GM13977 (cell line): Measurements from ENCODE around the gene C11orf91.

Experiments used
- DNase-seq: peaks from one replicate; pipeline ENCODE4 v3.0.0; 2012; ENCODE audit warnings: low spot score
- CTCF ChIP-seq: IDR thresholded peaks from 2 replicates; pipeline ENCODE4 v1.5.1; 2012; ENCODE audit warnings: mild to moderate bottlenecking, control low read depth; ENCODE audit not compliant: insufficient read depth; ENCODE audit errors: extremely low read depth, missing control alignments
- in situ Hi-C: fragments of 300-500 bp; cut with MboI; formaldehyde crosslinking; loops from one replicate; pipeline ENCODE4 v1.12.0; 2022; ENCODE audit warnings: low sequenced_read_pairs, low pct_unique_long_range_greater_than_20kb, mixed read lengths, inconsistent platforms; ENCODE audit not compliant: unreplicated experiment

The C11orf91 gene

DNA sequence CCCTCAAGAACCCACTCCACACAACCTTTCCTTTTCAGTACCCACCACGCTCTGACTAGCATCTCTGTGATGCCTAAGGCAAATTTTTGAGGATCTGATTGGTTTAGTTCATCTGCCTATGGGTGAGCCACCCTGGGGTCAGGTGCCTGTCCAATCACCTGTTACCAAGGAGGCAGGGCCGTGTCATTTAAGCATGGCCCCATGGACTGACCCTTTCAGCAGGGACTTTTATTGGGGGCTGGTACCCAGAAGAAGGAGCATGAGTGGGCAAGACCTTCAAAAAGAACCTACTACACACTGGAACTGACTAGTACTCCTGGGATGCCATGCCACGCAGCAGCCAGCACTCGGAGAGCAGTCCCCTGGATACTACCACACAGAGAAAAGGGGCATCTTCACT, 28.4 kb downstream of the C11orf91 start:
- DNase-seq, result no peak
- in situ Hi-C loops, result no loop called here

DNA sequence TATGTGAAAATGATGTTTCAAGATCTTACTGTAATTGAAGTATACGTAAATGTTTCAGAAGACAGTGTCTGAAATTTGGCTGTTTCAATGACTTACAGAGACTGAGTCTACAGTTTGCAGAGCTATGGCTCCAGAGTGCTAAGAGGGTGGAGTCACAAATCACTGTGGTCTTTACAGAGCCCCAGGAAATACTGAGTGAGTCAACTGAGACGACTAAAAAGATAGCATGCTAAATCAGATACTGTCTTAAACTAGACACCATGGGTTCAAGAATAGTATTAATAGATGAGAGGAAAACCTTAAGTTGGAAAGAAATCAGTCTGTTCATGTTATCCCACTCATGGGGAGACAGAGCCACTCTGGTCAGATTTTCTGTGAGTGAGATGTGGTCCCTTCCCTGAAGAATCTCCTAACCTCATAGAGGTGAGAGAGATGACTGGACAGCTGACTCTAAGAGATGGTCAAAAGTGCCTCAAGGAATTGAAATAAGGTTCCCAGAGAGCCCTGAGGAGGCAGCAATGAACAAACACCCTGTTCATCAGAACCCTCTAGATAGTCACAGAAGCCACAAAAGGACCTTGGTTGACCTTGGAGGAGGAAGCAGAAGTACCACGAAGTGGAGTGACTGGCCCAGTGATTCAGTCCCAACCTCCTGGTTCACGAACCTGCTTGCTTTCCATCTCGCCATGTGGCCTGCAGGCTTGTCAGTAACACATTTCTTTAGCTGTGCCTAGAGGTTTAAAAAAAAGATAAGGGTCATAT, 30.2 kb downstream of the C11orf91 start:
- in situ Hi-C loops, result no loop called here
- no peak for TF ChIP-seq CTCF
- no peak for DNase-seq

More for the DNA sequence above, 28.4 kb downstream of the C11orf91 start:
- TF ChIP-seq CTCF, result no peak

DNA sequence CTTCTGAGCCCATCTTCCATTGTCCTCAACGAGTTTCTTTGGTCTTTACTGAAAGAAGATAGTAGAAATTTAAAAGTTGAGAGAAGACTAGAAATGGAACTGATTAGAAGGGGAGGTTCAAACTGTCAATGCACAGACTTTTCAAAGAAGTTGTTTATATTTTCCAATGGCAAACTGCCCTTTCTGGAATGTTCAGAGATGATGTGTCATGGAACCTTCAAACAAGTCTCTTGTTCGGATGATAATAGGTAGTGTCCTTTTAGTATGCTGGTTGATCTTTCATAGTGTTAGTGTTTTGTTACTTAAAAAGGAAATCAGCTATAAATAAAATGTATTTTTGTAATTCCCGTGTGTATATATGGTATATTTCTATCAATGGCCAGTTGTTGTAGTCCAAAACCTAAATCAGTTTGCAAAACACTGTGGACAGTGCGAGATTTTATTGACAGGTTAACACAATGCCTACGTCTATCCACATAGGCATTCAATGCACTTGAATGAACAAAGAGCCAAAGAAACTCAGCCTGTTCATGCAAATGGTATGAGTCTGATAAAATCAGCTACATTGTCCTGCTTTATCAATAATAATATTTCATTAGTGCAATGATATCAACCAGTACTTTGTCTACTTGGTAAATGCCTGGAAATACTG, 30.9 kb downstream of the C11orf91 start:
- no peak for TF ChIP-seq CTCF
- DNase-seq, result no peak
- in situ Hi-C loops, result no loop called here

DNA sequence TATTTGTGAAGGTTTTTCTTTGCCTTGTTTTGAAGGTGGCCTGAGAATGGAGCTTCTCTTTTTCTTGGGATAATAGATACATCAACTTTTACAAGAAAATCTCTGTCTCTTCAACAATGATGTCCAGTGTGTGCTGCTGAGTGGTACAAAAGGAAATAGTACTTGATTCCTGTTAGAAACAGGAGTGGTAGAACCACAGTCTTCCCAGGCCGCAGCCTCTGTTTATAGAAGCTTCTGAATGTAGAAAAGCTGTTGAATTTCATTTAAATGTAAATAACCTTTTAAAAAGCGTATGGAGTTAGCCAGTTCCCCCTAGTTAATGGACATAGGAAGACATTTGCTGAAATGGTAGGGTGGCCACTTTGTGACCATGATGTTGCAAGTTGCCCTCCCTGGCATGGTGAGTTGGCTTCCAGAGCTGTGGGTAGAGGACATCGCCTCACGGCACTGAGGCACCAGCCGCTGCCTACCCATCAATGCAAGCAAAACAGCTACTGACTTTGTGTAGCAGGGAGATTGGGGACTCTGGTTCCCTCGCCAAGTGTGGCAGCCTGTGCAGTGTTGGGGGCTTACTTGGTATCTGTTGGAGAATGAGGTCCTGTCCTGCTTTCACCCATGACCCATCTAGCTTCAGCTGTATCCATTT, 31.6 kb downstream of the C11orf91 start:
- TF ChIP-seq CTCF, result no peak
- in situ Hi-C loops, result no loop called here
- DNase-seq, result no peak

DNA sequence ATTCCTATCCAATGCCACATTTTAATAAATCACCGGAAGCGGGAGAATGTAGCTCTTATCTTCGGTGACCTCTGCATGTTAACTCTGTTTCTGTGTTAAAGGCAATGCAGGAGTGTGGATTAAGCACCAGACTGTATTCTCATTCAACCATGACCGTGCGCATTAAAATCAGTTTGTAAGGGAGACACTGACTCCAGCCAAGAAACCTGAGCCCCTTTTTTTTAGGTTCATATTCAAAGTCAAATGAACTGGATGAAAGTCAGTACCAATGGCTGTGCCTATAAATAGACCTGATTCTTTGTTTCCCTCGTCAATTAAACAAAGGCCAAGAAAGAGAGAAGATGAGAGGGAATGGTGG, 32.2 kb downstream of the C11orf91 start:
- no peak for TF ChIP-seq CTCF
- in situ Hi-C loops, result no loop called here
- no peak for DNase-seq

DNA sequence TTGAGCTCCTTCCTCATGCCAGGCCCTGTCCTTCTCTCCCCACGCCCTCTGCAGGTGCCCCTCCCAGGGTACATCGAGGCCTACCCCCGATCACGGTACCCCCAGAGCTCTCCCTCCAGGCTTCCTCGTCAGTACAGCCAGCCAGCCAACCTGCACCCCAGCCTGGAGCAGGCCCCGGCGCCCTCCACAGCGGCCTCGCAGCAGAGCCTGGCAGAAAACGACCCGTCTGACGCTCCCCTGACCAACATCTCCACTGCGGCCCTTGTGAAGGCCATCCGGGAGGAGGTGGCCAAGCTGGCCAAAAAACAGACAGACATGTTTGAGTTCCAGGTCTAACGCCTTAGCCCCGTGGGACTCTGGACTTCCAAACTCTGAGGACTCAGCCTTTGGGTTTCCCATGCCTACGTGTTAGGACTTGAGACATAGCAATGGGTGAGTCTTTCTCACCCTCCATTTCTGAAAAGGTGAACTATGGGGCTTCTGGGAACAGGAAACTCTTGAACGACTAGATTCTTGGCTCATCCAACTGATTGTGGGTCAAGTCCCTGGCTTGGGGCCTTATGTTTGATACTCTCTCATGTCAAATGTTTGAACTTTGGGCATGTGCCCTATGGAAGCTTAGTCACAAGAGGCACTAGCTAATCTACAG, 32.7 kb downstream of the C11orf91 start:
- no peak for DNase-seq
- no peak for TF ChIP-seq CTCF
- in situ Hi-C loops, result no loop called here
